Epithelial cell of prostate (primary cell): ENCODE results near the gene PTGDS.

ENCODE experiments used
- DNase-seq: peaks from one replicate; pipeline ENCODE4 v3.0.0-alpha.2; 2011; ENCODE audit warnings: low read depth, low spot score
- H3K27ac ChIP-seq: fragments of 450-650 bp; 2 replicates; pipeline ENCODE4 v1.5.1; 2017; ENCODE audit warnings: mild to moderate bottlenecking

The PTGDS gene

GRCh38 chr9:136957461-136957860 lies 19.8 kb upstream of the PTGDS start:
- DNase-seq = no peak
- no peak overlapping the region for H3K27ac ChIP-seq

GRCh38 chr9:136957901-136958300 lies 19.4 kb upstream of the PTGDS start:
- DNase-seq = no peak
- H3K27ac ChIP-seq = no peak overlapping the region

GRCh38 chr9:136958473-136958872 lies 18.8 kb upstream of the PTGDS start:
- H3K27ac ChIP-seq = no peak overlapping the region
- no peak for DNase-seq

GRCh38 chr9:136958898-136959850 lies 18.1 kb upstream of the PTGDS start:
- DNase-seq = no peak
- H3K27ac ChIP-seq = no peak overlapping the region

- DNase-seq = no peak
- H3K27ac ChIP-seq = no peak overlapping the region
These were observed 16.9 kb upstream of the PTGDS start for GRCh38 chr9:136960212-136960937.

GRCh38 chr9:136960938-136961275 lies 16.4 kb upstream of the PTGDS start:
- H3K27ac ChIP-seq = no peak overlapping the region
- DNase-seq = no peak

- H3K27ac ChIP-seq = no peak overlapping the region
- no peak for DNase-seq
These were observed 15.8 kb upstream of the PTGDS start for GRCh38 chr9:136961279-136962065.

GRCh38 chr9:136962163-136962562 lies 15.1 kb upstream of the PTGDS start:
- no peak overlapping the region for H3K27ac ChIP-seq
- DNase-seq = no peak

- DNase-seq = no peak
- no peak overlapping the region for H3K27ac ChIP-seq
These were observed 14.5 kb upstream of the PTGDS start for GRCh38 chr9:136962701-136963248.

- DNase-seq = no peak
- H3K27ac ChIP-seq = no peak overlapping the region
These were observed 14.0 kb upstream of the PTGDS start for GRCh38 chr9:136963341-136963740.

GRCh38 chr9:136963751-136964150 lies 13.6 kb upstream of the PTGDS start:
- no peak overlapping the region for H3K27ac ChIP-seq
- no peak for DNase-seq

- H3K27ac ChIP-seq = no peak overlapping the region
- no peak for DNase-seq
These were observed 13.1 kb upstream of the PTGDS start for GRCh38 chr9:136964171-136964689.

GRCh38 chr9:136964833-136965422 lies 12.4 kb upstream of the PTGDS start:
- H3K27ac ChIP-seq = no peak overlapping the region
- no peak for DNase-seq

GRCh38 chr9:136965771-136966484 lies 11.4 kb upstream of the PTGDS start:
- H3K27ac ChIP-seq = no peak overlapping the region
- DNase-seq = no peak

GRCh38 chr9:136968333-136969127 lies 8.8 kb upstream of the PTGDS start:
- DNase-seq = no peak
- no peak overlapping the region for H3K27ac ChIP-seq

- no peak for DNase-seq
- no peak overlapping the region for H3K27ac ChIP-seq
These were observed 8.2 kb upstream of the PTGDS start for GRCh38 chr9:136969150-136969549.

- no peak for DNase-seq
- H3K27ac ChIP-seq = no peak overlapping the region
These were observed 7.5 kb upstream of the PTGDS start for GRCh38 chr9:136969774-136970173.

- no peak for DNase-seq
- no peak overlapping the region for H3K27ac ChIP-seq
These were observed 6.9 kb upstream of the PTGDS start for GRCh38 chr9:136970361-136970760.
